Fibroblast of mammary gland (primary cell): ENCODE results near the gene ITGA11.

Experiments
- DNase-seq: peaks from one replicate; pipeline ENCODE4 v3.0.0-alpha.2; 2010; ENCODE audit warnings: low read depth
- H3K4me3 ChIP-seq: 2 replicates; pipeline ENCODE4 v1.5.1; 2011; ENCODE audit warnings: low read depth, mild to moderate bottlenecking, low read length, moderate library complexity; ENCODE audit not compliant: control insufficient read depth
- TF ChIP-seq, protein P1 (sequence below): conservative IDR thresholded peaks from 2 replicates; pipeline ENCODE4 v1.5.1; 2011; ENCODE audit warnings: low read depth, low read length, inconsistent platforms; ENCODE audit not compliant: control insufficient read depth, insufficient read depth

Gene ITGA11

DNA sequence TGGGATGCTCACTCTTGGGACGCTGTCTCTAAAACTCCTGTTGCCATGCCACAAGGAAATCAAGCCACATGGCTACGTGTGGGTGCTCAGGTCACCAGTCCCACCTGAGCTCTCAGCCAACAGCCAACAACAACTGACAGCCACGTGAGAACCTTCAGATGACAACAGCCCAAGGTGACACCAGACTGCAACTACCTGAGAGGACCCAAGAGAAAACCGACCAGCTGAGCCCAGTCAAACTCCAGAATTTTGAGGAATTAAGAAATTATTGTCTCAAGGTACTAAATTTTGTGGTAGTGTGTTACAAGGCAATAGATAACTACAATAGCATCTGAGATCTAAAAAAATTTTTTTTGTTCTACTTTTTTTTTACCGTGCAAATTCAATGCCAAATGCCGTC is 75.2 kb downstream of the ITGA11 start:
- DNase-seq = no peak
- TF ChIP-seq, protein P1, sequence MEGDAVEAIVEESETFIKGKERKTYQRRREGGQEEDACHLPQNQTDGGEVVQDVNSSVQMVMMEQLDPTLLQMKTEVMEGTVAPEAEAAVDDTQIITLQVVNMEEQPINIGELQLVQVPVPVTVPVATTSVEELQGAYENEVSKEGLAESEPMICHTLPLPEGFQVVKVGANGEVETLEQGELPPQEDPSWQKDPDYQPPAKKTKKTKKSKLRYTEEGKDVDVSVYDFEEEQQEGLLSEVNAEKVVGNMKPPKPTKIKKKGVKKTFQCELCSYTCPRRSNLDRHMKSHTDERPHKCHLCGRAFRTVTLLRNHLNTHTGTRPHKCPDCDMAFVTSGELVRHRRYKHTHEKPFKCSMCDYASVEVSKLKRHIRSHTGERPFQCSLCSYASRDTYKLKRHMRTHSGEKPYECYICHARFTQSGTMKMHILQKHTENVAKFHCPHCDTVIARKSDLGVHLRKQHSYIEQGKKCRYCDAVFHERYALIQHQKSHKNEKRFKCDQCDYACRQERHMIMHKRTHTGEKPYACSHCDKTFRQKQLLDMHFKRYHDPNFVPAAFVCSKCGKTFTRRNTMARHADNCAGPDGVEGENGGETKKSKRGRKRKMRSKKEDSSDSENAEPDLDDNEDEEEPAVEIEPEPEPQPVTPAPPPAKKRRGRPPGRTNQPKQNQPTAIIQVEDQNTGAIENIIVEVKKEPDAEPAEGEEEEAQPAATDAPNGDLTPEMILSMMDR = no peak
- H3K4me3 ChIP-seq = no peak overlapping the region

DNA sequence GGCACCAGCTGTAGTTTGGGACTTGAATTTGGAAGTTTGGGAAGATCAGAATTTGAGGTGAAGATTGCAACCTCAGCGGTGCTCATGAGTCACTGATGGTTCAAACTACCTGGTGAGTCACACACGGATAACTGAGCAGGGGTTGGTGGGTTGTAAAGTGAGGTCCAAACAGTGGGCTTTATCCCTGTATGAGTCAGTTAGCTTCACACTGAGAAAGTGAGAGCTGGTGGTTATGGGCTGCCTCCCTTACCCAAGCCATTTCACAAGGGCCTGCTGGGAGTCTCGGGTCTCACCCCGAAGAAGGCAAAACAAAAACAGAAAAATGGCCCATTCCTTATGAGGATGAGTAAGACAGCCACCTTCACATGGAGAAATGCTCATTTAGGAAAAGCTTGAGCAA is 77.0 kb downstream of the ITGA11 start:
- TF ChIP-seq, protein P1 = no peak
- H3K4me3 ChIP-seq = no peak overlapping the region
- DNase-seq = peak; percentile 96

DNA sequence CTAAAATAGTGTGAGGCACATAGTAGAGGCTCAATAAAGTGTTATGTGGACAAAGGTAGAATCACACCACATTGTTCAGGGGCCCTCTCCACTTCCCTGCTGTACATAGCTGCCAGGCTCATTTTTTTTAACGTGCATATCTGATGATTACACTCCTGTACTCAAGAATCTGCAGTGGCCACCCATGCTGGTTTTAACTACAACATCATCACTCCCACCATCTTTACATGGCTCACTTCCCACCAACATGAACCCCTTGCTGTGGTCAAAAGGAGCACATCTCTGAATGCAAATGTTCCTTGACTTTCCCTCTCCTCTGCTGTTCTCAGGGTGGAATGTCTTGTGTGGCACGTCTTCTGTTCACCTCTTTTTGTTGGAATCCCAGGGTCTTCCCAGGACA is 77.7 kb downstream of the ITGA11 start:
- TF ChIP-seq, protein P1 = no peak
- no peak overlapping the region for H3K4me3 ChIP-seq
- DNase-seq = no peak

DNA sequence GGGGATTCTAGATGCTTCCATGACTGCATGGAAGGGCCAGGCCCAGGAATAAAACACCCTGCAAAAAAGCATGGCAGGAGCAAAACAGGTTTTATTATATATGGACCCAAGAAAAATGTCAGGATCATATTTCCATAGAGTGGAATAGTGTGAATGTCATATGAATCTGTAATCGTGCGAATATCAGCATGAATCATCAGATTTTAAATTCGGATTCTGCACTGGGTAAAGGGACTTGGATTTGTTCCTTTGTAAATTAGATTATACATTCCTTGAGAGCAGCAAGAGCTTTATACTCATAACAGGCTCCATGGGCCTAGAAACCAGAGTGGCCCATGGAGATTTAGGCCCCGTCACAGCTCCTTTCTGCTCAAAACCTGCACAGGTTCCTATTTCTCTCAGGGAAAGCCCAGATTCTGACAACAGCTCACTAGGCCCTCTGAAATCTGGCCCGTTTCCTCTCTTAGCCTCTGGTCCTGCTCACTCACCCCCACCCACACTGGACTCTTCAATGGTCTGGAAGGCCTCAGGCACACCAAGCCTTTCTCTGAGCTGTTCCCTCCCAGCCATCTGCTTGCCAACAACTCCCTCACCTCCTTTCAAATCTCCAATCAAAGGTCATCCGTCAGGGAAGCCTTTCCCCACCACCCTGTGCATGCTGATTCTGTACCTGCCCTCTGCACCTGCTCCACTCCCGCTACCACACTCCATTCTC is 78.4 kb downstream of the ITGA11 start:
- DNase-seq = peak; percentile 39

DNA sequence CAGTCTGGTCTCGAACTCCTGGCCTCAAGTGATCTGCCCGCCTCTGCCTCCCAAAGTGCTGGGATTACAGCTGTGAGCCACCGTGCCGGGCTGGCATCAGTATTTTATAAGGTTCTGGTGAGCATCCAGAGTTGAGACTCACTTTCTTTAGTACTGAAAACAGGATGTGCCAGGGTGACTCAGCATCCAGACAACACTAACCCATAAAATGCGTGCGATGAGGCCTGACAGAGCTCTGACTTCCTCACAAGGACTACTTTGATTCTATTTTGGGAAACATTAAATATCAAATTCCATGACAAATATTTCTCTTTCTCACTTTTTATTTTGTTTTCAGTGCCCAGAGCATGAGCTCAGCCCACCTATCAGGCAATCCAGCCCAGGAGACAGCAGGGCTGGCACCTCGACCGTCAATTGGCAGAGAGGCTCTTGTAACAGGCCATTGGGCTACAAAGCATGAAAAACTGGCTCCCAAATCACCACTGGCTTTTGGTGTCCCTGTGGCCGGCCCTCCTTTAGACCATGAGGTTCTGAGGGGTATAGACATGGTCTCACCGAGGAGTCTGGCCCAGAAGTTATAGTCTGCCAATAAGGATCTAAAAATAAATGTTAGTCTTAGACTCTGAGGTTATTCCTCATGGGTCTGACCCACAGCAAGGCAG is 79.4 kb downstream of the ITGA11 start:
- TF ChIP-seq, protein P1 = no peak
- no peak overlapping the region for H3K4me3 ChIP-seq
- DNase-seq = peak; percentile 97

More for the DNA sequence above, 78.4 kb downstream of the ITGA11 start:
- no peak overlapping the region for H3K4me3 ChIP-seq
- TF ChIP-seq, protein P1 = no peak

DNA sequence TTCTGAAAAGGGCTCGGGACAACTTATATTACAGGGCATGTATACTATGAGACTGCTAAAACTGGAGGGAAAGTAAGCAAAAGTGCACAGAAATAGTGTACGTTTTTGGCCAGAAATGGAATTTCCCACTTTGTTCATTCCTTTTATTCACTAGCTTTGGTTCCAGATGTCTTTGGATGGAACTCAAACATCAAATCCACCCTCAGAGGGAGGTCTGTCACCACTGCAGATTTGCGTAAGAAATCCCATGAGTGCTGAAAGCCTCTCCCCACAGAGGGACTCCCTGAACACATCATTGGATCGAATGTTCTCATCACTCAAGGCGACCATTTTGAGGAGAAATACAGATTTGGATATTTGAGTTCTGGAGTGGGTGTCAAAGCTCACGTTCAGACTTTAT is 82.8 kb downstream of the ITGA11 start:
- no peak overlapping the region for H3K4me3 ChIP-seq
- peak; percentile 46 for DNase-seq
- TF ChIP-seq, protein P1 = no peak

DNA sequence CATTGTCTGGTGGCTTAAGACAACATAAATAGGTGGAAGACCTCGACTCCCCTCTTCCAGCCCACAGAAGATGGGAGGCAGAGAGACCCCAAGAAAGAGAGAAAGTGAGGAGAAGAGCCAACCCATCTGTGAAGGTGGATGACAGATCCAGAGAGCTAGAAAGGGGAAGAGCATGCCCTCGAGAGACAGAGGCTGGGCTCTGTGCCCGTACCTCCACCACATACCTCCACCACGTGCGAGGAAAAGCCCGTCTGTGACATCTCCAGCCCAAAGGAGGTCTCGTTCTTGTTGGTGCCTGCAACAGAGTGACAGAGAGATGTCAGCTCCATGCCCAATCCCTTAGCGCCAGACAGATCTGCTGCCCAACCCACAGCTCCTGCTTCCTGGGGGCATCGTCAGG is 83.4 kb downstream of the ITGA11 start:
- H3K4me3 ChIP-seq = no peak overlapping the region
- TF ChIP-seq, protein P1 = no peak
- no peak for DNase-seq
